ENCODE data around the gene GNB1L. TPM values are rescaled to one million over a fixed set of nuclear protein-coding genes. Genes with fewer than 3 reads are reported as not detected.

GNB1L gene
- total and polyA plus RNA-seq, 2 donors, result 11.2 to 15.4 TPM

GRCh38 chr22:19750507-19751490, 103.9 kb downstream of the GNB1L start:
- Histone ChIP-seq H3K4me1 (ENCODE audit: control insufficient read depth in 2 of 2, insufficient read depth in 2 of 2, low read length in 2 of 2) (peaks cover 0 to 5% of the 10 kb centered on the region in 2 donors), H3K4me3 (ENCODE audit: low read length in 2 of 2) (no peak overlapping the region), H3K9me3 (ENCODE audit: control insufficient read depth in 2 of 2, insufficient read depth in 1 of 2, low read length in 1 of 2) (peaks cover 2 to 10% of the 10 kb centered on the region in 2 donors), H3K27me3 (ENCODE audit: control insufficient read depth in 2 of 2, insufficient read depth in 1 of 2, low read length in 1 of 2) (peaks cover 34 to 87% of the 10 kb centered on the region in 2 donors), H3K27ac (ENCODE audit: low read depth in 1 of 2, low read length in 1 of 2) (no peak overlapping the region), H3K36me3 (ENCODE audit: control insufficient read depth in 2 of 2, insufficient read depth in 2 of 2, low read length in 1 of 2) (no peaks in the 10 kb centered on the region)
- no peak for DNase-seq (ENCODE audit: low read depth in 6 of 9, low spot score in 9 of 9)
- 92% methylated on average over 27 of the region's 27 CpGs for WGBS

- H3K4me1 ChIP-seq (ENCODE audit: control insufficient read depth in 2 of 2, insufficient read depth in 2 of 2, low read length in 2 of 2), result no peaks in the 10 kb centered on the region
- no peak overlapping the region for H3K4me3 ChIP-seq (ENCODE audit: low read length in 2 of 2)
- H3K36me3 ChIP-seq (ENCODE audit: control insufficient read depth in 2 of 2, insufficient read depth in 2 of 2, low read length in 1 of 2), result no peaks in the 10 kb centered on the region
- WGBS, result 96% methylated on average over 12 of the region's 12 CpGs
- peaks cover 2 to 8% of the 10 kb centered on the region in 2 donors for H3K9me3 ChIP-seq (ENCODE audit: control insufficient read depth in 2 of 2, insufficient read depth in 1 of 2, low read length in 1 of 2)
- H3K27me3 ChIP-seq (ENCODE audit: control insufficient read depth in 2 of 2, insufficient read depth in 1 of 2, low read length in 1 of 2), result peaks cover 25 to 83% of the 10 kb centered on the region in 2 donors
- H3K27ac ChIP-seq (ENCODE audit: low read depth in 1 of 2, low read length in 1 of 2), result no peak overlapping the region
- no peak for DNase-seq (ENCODE audit: low read depth in 6 of 9, low spot score in 9 of 9)
Observed at GRCh38 chr22:19749876-19750275, 104.8 kb downstream of the GNB1L start.

- H3K36me3 ChIP-seq (ENCODE audit: control insufficient read depth in 2 of 2, insufficient read depth in 2 of 2, low read length in 1 of 2), result no peaks in the 10 kb centered on the region
- no peak overlapping the region for H3K27ac ChIP-seq (ENCODE audit: low read depth in 1 of 2, low read length in 1 of 2)
- WGBS, result 92% methylated on average over 15 of the region's 15 CpGs
- no peaks in the 10 kb centered on the region for H3K4me1 ChIP-seq (ENCODE audit: control insufficient read depth in 2 of 2, insufficient read depth in 2 of 2, low read length in 2 of 2)
- H3K9me3 ChIP-seq (ENCODE audit: control insufficient read depth in 2 of 2, insufficient read depth in 1 of 2, low read length in 1 of 2), result peaks cover 2 to 6% of the 10 kb centered on the region in 2 donors
- H3K4me3 ChIP-seq (ENCODE audit: low read length in 2 of 2), result no peak overlapping the region
- H3K27me3 ChIP-seq (ENCODE audit: control insufficient read depth in 2 of 2, insufficient read depth in 1 of 2, low read length in 1 of 2), result peaks cover 18 to 76% of the 10 kb centered on the region in 2 donors
- no peak for DNase-seq (ENCODE audit: low read depth in 6 of 9, low spot score in 9 of 9)
Observed at GRCh38 chr22:19748991-19749664, 105.5 kb downstream of the GNB1L start.

GRCh38 chr22:19748139-19748538, 106.5 kb downstream of the GNB1L start:
- peaks cover 11 to 68% of the 10 kb centered on the region in 2 donors for H3K27me3 ChIP-seq (ENCODE audit: control insufficient read depth in 2 of 2, insufficient read depth in 1 of 2, low read length in 1 of 2)
- no peak for DNase-seq (ENCODE audit: low read depth in 6 of 9, low spot score in 9 of 9)
- no peak overlapping the region for H3K27ac ChIP-seq (ENCODE audit: low read depth in 1 of 2, low read length in 1 of 2)
- WGBS, result 91% methylated on average over 4 of the region's 4 CpGs
- H3K36me3 ChIP-seq (ENCODE audit: control insufficient read depth in 2 of 2, insufficient read depth in 2 of 2, low read length in 1 of 2), result no peaks in the 10 kb centered on the region
- H3K9me3 ChIP-seq (ENCODE audit: control insufficient read depth in 2 of 2, insufficient read depth in 1 of 2, low read length in 1 of 2), result peaks cover 2% of the 10 kb centered on the region in 2 donors
- no peaks in the 10 kb centered on the region for H3K4me1 ChIP-seq (ENCODE audit: control insufficient read depth in 2 of 2, insufficient read depth in 2 of 2, low read length in 2 of 2)
- no peak overlapping the region for H3K4me3 ChIP-seq (ENCODE audit: low read length in 2 of 2)

GRCh38 chr22:19747551-19747950, 107.1 kb downstream of the GNB1L start:
- Histone ChIP-seq H3K4me3 (ENCODE audit: low read length in 2 of 2) (no peak overlapping the region), H3K27me3 (ENCODE audit: control insufficient read depth in 2 of 2, insufficient read depth in 1 of 2, low read length in 1 of 2) (peaks cover 8 to 62% of the 10 kb centered on the region in 2 donors), H3K9me3 (ENCODE audit: control insufficient read depth in 2 of 2, insufficient read depth in 1 of 2, low read length in 1 of 2) (peaks cover 0 to 2% of the 10 kb centered on the region in 2 donors), H3K4me1 (ENCODE audit: control insufficient read depth in 2 of 2, insufficient read depth in 2 of 2, low read length in 2 of 2) (no peaks in the 10 kb centered on the region), H3K27ac (ENCODE audit: low read depth in 1 of 2, low read length in 1 of 2) (no peak overlapping the region), H3K36me3 (ENCODE audit: control insufficient read depth in 2 of 2, insufficient read depth in 2 of 2, low read length in 1 of 2) (no peaks in the 10 kb centered on the region)
- 90% methylated on average over 12 of the region's 12 CpGs for WGBS
- no peak for DNase-seq (ENCODE audit: low read depth in 6 of 9, low spot score in 9 of 9)

GRCh38 chr22:19746726-19747125, 107.9 kb downstream of the GNB1L start:
- H3K9me3 ChIP-seq (ENCODE audit: control insufficient read depth in 2 of 2, insufficient read depth in 1 of 2, low read length in 1 of 2), result peaks cover 0 to 2% of the 10 kb centered on the region in 2 donors
- no peaks in the 10 kb centered on the region for H3K36me3 ChIP-seq (ENCODE audit: control insufficient read depth in 2 of 2, insufficient read depth in 2 of 2, low read length in 1 of 2)
- no peak for DNase-seq (ENCODE audit: low read depth in 6 of 9, low spot score in 9 of 9)
- H3K4me3 ChIP-seq (ENCODE audit: low read length in 2 of 2), result no peak overlapping the region
- 96% methylated on average over 13 of the region's 13 CpGs for WGBS
- H3K4me1 ChIP-seq (ENCODE audit: control insufficient read depth in 2 of 2, insufficient read depth in 2 of 2, low read length in 2 of 2), result no peaks in the 10 kb centered on the region
- no peak overlapping the region for H3K27ac ChIP-seq (ENCODE audit: low read depth in 1 of 2, low read length in 1 of 2)
- H3K27me3 ChIP-seq (ENCODE audit: control insufficient read depth in 2 of 2, insufficient read depth in 1 of 2, low read length in 1 of 2), result peaks cover 4 to 55% of the 10 kb centered on the region in 2 donors

- H3K27ac ChIP-seq (ENCODE audit: low read depth in 1 of 2, low read length in 1 of 2), result no peak overlapping the region
- H3K4me3 ChIP-seq (ENCODE audit: low read length in 2 of 2), result no peak overlapping the region
- DNase-seq (ENCODE audit: low read depth in 6 of 9, low spot score in 9 of 9), result no peak
- H3K4me1 ChIP-seq (ENCODE audit: control insufficient read depth in 2 of 2, insufficient read depth in 2 of 2, low read length in 2 of 2), result no peaks in the 10 kb centered on the region
- H3K9me3 ChIP-seq (ENCODE audit: control insufficient read depth in 2 of 2, insufficient read depth in 1 of 2, low read length in 1 of 2), result peaks cover 0 to 2% of the 10 kb centered on the region in 2 donors
- no peaks in the 10 kb centered on the region for H3K36me3 ChIP-seq (ENCODE audit: control insufficient read depth in 2 of 2, insufficient read depth in 2 of 2, low read length in 1 of 2)
- peaks cover 2 to 49% of the 10 kb centered on the region in 2 donors for H3K27me3 ChIP-seq (ENCODE audit: control insufficient read depth in 2 of 2, insufficient read depth in 1 of 2, low read length in 1 of 2)
- 93% methylated on average over 24 of the region's 24 CpGs for WGBS
Observed at GRCh38 chr22:19745155-19746101, 109.2 kb downstream of the GNB1L start.

- no peaks in the 10 kb centered on the region for H3K4me1 ChIP-seq (ENCODE audit: control insufficient read depth in 2 of 2, insufficient read depth in 2 of 2, low read length in 2 of 2)
- no peak overlapping the region for H3K4me3 ChIP-seq (ENCODE audit: low read length in 2 of 2)
- H3K27ac ChIP-seq (ENCODE audit: low read depth in 1 of 2, low read length in 1 of 2), result no peak overlapping the region
- H3K9me3 ChIP-seq (ENCODE audit: control insufficient read depth in 2 of 2, insufficient read depth in 1 of 2, low read length in 1 of 2), result peaks cover 0 to 2% of the 10 kb centered on the region in 2 donors
- WGBS, result 96% methylated on average over 13 of the region's 13 CpGs
- DNase-seq (ENCODE audit: low read depth in 6 of 9, low spot score in 9 of 9), result no peak
- no peaks in the 10 kb centered on the region for H3K36me3 ChIP-seq (ENCODE audit: control insufficient read depth in 2 of 2, insufficient read depth in 2 of 2, low read length in 1 of 2)
- H3K27me3 ChIP-seq (ENCODE audit: control insufficient read depth in 2 of 2, insufficient read depth in 1 of 2, low read length in 1 of 2), result peaks cover 1 to 41% of the 10 kb centered on the region in 2 donors
Observed at GRCh38 chr22:19744350-19745006, 110.2 kb downstream of the GNB1L start.

All from thymus (tissue), 11 donors.